HG02852 (cell line): ENCODE results near the gene METTL26.

Experiments used
- ATAC-seq: cut with Tn5 transposase; IDR thresholded peaks from one replicate; pipeline ENCODE4 v1.9.1; 2021; ENCODE audit warnings: mild to moderate bottlenecking, moderate library complexity; ENCODE audit not compliant: unreplicated experiment

METTL26 gene

DNA sequence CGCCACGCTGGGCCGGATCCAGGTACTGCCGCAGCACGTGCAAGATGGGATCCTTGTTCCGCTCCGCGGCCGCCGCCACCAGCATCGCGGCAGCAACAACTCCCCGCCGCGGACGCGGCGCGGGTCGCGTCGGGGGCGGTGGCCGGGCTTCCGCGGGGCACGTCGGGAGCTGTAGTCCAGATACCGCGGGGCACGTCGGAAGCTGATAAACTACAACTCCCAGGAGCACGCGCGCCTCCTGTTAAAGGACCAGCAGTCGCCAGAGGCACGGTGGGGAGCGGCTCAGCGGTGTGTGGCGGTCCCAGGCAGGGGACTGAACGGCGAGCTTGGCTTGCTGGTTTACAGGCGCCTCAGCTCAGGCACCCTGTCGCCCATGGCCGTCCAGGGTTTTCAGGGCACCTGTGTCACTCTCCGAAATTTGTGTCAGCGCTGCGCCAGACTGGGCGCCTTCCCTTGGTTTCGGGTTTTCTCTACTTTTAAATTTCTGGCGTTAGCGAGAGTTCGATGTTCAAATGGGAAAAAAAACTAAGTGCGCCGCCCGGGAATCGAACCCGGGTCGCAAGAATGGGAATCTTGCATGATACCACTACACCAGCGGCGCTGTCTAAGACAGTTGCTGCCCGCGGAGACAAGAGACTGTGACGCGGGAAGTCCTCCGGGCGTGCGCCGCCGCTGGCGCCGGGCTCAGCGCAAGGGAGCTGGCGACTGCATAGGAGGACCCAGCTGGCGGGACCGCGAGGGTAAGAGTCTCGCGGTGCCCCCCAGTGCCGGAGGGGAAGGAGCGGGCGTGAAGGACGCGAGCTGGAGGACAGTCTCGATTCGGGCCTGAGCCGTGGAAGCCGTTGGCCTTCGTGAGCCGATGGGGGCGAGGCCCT, at the start of gene METTL26:
Gene METTL26, minus strand, starts transcription at position 100 of the 875 bp plus-strand sequence. Its CDS starts 15 bp downstream, at position 85.
- peak; percentile 60 for ATAC-seq

GRCh38 chr16:684961-685696, 49.0 kb upstream of the METTL26 start:
- ATAC-seq: no peak

DNA sequence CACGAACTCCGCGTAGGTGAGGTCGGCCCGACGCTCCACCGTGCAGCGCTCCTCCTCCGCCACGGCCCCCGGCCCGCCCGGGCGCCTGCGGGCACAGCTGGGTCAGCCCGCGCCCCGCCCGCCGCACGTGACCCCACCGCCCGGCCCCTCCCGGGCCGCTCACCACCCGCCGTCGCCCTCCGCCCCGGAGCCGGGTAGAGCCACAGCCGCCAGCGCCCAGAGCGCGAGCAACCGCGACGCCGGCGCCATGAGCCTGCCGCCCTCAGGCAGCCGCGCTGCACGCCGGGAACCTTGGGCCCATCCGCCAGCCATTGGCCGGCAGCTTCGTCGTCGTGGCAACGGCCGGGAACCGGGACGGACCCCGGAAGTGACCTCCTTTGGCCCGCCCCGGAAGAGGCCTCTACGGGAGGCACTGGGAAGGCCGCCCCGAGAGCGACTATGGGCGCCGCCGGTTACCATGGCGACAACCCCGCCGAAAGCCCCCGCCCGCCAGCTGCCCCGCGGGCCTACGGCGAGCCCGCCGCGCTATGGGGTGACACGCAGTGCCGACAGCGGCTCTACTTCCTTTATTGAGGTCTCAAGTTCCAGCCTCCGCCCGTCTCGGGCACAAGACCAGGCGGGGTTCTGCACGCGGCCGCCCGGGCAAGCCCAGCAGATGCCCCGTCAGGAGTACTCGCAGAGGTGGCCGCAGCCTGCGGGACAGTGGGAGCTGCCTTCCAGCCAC, 48.1 kb upstream of the METTL26 start, which contains the start of gene JMJD8:
Gene JMJD8, minus strand, starts transcription at position 264 of the 724 bp plus-strand sequence. Its CDS starts 15 bp downstream, at position 249.
- ATAC-seq: peak; percentile 62

DNA sequence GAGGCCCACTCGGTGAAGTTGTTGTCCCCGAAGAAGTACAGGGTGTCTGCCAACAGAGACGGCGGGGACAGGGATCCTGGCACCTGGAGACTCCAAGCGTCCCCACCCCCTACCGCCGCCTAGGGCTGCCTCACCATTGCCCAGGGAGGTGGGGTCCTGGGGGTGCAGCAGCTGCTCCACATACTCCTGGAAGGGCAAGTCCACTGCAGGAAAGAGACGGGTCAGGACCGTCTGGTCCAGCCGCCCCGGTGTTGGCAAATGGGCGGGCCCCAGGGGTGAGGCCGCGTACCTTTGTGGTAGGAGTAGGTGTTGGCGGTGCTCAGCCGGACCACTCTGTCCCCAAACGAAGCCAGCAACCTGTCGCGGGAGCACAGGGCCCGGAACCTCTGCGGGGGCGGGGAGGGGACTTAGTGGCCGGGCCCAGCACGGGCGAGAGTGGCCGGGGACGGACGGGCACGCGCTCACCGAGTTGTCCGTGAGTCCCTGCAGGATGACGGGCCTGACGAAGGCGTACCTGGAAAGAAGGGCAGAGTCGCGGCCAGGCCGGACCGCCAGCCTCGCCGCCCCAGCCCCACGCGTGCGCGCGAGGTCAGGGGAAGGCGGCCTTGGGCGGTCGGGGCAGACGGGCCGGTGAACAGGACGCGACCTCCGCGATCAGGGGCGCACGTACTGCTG, 47.4 kb upstream of the METTL26 start:
- ATAC-seq: no peak

GRCh38 chr16:682493-683395, 46.6 kb upstream of the METTL26 start:
- no peak for ATAC-seq

- no peak for ATAC-seq
These were observed 45.8 kb upstream of the METTL26 start for GRCh38 chr16:681746-682427.

DNA sequence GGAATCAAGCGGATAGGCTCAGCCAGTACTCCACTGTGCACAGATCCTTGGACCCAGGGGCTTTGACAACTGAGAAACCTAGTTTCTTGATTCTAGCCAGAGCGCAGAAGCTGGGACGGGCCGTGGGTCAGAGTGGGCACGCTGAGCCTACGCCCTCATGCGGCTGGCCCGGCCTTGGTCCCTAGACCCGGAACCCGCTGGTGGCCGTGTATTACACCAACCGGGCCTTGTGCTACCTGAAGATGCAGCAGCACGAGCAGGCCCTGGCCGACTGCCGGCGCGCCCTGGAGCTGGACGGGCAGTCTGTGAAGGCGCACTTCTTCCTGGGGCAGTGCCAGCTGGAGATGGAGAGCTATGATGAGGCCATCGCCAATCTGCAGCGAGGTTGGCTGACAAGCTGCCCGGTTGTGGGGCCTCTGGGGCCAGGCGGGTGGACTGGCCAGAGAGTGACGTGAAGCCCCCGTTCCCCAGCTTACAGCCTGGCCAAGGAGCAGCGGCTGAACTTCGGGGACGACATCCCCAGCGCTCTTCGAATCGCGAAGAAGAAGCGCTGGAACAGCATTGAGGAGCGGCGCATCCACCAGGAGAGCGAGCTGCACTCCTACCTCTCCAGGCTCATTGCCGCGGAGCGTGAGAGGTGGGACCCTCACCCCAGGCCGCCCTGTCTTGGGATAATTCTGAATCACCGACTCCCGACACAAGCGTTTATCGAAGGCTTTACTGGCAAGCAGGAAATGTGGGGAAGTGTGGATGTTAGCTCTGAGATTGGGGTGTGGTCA, 45.1 kb upstream of the METTL26 start:
- ATAC-seq: no peak

DNA sequence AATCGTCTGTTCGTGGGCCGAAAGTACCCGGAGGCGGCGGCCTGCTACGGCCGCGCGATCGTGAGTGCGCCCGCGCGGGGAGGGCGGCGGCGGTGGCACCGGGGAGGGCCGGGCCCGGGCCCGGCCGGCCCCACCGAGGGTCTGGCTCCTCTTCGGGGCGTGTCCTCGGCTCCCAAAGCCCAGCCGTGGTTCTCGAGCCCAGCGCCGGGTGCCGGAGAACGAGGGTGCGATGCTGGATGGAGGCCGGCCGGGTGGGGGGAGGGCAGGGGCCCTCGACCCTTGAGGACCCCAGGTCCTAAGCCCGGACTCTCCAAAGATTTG, 44.5 kb upstream of the METTL26 start:
- ATAC-seq: no peak

DNA sequence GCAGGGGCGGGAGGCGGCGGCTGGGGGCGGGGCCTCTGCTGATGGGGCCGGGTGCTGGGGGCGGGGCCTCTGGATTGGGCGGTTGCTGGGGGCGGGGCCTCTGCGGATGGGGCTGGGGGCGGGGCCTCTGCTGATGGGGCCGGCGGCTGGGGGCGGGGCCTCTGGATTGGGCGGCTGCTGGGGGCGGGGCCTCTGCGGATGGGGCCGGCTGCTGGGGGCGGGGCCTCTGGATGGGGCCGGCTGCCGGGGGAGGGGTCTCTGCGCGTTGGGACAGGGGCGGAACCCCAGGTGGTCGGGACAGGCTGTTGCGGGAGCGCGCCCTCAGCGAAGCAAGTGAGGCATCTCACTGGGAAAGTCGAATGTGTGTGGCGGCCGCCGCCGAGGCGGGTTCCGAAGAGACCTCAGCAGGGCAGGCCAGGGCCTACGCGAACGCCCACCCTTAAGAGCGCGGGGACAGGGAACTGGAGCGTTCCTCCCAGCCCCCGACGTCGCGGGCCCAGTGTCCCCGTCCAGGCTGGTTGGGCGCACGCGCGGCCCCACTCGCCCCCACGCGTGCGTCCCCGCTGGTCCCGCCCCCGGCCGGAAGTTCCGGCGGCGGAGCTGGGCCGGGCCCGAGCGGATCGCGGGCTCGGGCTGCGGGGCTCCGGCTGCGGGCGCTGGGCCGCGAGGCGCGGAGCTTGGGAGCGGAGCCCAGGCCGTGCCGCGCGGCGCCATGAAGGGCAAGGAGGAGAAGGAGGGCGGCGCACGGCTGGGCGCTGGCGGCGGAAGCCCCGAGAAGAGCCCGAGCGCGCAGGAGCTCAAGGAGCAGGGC, 43.9 kb upstream of the METTL26 start, which contains the start of gene STUB1:
Gene STUB1, plus strand, starts transcription at position 597 of the 811 bp plus-strand sequence. Its CDS starts 116 bp downstream, at position 713.
- ATAC-seq: peak; percentile 42

DNA sequence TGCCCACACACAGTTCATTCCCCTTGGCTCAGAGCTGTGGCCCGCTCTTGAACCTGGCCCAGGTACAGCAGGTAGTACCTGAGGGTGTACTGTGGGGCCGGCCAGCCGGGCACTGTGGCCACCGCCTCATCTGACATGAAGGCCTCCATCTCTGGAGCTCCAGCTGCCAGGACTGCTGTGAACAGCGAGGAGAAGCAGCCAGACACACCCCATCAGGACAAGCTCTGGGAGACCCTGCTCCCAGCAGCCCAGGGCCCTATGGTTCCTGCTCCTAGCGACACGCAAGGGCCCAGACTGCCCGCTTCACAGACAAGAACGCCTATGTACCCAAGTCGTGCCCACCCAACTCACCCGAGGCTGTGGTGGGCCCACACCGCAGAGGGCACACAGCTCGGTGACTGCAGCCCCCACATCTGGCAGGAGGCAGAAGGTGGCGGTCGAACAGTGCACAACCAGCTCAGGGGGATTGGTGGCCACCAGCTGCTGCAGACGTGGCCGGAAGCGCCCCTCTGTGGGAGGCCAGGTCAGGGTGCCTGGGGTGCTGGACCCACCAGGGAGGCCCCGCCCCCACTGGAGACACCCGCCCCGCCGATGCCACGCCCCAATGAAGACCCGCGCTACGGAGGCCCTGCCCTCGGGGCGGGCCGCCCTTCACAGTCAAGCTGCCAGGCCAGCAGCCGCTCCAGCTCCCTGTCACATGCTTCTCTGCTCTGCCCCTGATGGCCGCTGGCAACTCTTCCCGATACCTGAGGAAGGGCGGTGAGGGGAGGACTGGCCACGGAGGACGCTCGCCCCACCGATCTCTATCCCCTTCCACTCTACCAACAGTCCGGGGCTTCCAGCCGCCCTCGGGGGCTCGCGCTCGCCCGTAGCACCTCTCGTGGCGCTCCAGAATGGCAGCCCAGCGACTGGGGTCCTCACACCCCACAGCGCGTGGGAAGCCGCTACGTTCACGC, 43.0 kb upstream of the METTL26 start:
- no peak for ATAC-seq

- ATAC-seq: no peak
These were observed 42.2 kb upstream of the METTL26 start for GRCh38 chr16:678209-678857.

GRCh38 chr16:677316-678190, 41.4 kb upstream of the METTL26 start:
- ATAC-seq: no peak

DNA sequence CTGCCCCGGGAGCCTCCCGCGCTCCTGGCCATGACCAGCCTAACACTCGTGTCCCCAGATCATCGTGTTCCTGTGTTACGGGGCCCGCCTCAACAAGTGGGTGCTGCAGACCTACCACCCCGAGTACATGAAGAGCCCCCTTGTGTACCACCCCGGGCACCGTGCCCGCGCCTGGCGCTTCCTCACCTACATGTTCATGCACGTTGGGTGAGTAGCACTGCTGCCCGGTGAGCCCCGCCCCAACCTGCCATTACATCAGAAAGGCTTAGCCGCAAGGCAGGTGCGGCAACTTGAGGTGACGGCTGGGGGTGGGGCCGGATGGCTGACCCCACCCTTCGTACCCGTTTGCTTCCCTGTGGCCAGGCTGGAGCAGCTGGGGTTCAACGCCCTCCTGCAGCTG, 40.8 kb upstream of the METTL26 start:
- no peak for ATAC-seq

DNA sequence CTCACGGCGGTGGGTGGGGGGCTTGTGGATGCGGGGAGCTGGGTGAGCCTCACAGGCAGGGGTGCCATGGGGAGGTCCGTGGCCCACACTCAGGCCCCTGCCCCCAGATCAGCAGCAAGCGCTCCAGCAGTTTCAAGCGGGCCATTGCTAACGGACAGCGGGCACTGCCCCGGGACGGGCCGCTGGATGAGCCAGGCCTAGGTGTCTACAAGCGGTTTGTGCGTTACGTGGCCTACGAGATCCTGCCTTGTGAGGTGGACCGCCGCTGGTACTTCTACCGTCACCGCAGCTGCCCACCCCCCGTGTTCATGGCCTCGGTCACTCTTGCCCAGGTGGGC, 40.4 kb upstream of the METTL26 start:
- ATAC-seq: no peak
